NCI-H2196 treated with DMSO at 0.1 percent for 48 hours (cell line): ENCODE measurements around the gene ZNF653.
"Not testable (repeated sequence)": the region's sequence is repeated elsewhere in the genome, so short reads cannot be mapped to it uniquely, and the experiment has no call there.

Source experiments
- DNase-seq: peaks from one replicate; lab custom pipeline; 2025; ENCODE audit not compliant: unreplicated experiment; lab: John Stamatoyannopoulos, UW

The ZNF653 gene

DNA sequence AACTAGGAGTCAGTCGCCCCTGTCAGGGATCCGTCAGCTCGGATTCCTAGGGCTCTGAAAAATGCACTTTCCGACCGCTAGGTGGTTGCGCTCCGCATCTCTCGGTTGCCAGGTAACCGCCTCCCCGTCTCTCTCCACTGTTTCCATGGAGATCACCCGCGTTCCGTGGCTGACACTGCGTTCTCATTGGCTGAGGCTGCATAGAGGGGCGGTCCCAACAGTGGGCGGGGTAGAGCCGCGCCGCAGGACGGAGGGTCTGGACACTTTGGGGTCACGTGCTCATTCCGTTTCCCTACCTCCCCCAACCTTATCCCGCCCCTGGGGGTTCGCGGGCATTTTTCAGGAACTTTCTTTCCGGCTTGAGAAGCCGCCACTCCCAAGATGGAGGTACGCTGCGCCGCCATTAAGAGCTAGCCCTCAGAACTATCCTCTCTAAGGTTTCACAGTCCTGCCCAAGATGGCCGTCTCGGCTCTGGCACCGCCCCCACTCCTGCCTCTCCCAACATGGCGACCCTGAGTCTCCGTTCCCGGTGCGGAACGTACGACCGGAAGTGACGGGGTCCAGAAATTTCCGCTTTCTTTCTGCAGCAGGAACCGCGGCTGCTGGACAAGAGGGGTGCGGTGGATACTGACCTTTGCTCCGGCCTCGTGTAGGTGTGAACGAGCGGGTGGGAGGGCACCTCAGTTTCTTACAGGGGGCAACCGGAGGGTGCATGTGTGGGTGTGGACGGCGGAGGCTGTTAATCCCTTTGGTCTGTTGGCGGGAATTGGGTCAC lies 70.4 kb downstream of the ZNF653 start, which contains the start of the genes ODAD3 and PRKCSH:
Gene ODAD3 (minus strand): TSS at position 65 of the 776 bp plus-strand sequence. CDS start 105 bp downstream, outside the sequence.
Gene PRKCSH (plus strand): TSS at position 579 of the 776 bp plus-strand sequence. CDS start 483 bp downstream, outside the sequence.
- peak; percentile 100 for DNase-seq

DNA sequence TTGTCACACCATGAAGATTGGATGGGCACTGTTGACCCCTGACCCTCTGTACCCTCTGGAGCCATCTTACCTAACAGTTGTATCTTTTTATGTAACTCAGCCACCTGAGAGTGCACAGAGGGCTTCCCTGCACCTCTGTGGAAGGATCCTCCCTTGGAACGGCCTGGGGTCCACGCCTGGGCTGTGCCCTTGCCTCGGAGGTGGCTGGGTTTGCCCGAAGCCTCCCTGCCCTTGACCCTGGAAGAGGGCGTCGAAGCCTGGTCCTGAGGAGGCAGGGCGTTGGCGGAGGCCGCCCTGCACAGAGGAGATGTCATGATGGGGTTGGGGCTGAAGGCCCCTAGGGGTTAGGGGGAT lies 71.0 kb downstream of the ZNF653 start:
- no peak for DNase-seq

DNA sequence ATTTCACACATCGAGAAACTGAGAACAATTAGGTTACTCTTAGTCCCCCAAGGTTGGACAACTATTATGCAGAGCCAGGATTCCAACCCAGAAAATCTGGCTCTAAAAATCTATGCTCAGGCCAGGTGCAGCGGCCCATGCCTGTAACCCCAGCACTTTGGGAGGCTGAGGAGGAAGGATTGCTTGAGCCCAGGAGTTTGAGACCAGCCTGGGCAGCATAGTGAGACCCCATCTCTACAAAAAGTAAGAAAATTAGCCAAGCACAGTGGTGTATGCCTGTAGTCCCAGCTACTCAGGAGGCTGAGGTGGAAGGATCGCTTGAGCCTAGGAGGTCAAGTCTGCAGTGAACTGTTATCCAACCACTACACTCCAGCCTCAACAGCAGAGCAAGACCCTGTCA lies 72.1 kb downstream of the ZNF653 start:
- not testable (repeated sequence) for DNase-seq
